GM19397 (cell line): ENCODE data around the gene DDX25.

Experiments
- ATAC-seq: cut with Tn5 transposase; IDR thresholded peaks from one replicate; pipeline ENCODE4 v1.9.1; 2021; ENCODE audit warnings: mild to moderate bottlenecking, moderate library complexity; ENCODE audit not compliant: unreplicated experiment

Gene DDX25

GRCh38 chr11:125933030-125933813, 28.9 kb downstream of the DDX25 start:
- ATAC-seq: no peak

GRCh38 chr11:125934473-125934872, 30.2 kb downstream of the DDX25 start:
- ATAC-seq: no peak

DNA sequence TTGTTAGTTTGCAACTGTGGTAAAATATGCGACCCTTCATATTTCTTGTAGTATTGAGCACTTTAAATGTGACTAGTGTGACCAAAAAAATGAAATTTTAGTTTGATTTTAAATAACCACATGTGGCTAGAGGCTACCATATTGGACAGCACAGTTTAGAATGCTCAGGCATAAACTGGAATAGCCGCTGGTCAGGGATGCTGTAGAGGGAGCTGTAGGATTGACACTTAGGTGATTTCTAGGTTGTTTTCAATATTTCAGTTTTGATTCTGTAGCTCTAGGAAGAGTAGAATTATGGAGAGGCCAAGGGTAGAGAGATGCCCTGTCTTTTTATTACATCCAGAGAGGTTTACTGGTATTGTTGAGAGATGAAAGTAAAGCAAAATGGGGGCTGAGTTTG, 30.7 kb downstream of the DDX25 start:
- no peak for ATAC-seq

DNA sequence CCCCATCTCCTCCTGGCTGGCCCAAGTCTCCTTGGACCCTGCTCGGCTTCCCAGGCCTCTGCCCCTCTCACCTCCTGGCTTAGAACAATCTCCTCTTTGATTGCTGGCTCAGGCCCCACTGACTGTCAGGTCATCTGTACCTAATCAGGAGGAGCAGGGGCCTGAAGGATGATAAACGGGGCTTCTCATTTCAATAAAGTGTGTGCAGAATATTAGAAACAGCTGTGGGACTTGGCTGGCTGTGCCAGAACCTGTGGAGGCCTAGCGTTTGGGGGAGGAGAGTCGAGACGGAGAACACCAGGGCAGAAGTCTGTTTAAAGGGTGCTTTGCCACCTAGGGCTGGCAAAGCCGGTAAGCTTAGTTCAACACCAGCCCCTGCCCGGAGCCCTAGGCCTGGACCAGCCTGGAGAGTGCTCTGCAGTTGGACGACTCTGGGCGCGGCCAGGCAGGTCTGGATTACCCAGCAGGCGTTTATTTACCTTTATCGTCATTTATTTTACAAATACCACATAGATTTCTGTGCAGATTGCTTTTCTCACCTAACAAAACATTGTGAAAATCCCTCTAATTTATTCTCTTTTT, 31.4 kb downstream of the DDX25 start:
- no peak for ATAC-seq

- ATAC-seq: no peak
Measured at GRCh38 chr11:125938418-125938817, 34.1 kb downstream of the DDX25 start.

GRCh38 chr11:125939081-125939521, 34.8 kb downstream of the DDX25 start:
- ATAC-seq: no peak

GRCh38 chr11:125940145-125940544, 35.8 kb downstream of the DDX25 start:
- no peak for ATAC-seq

GRCh38 chr11:125941267-125941618, 36.9 kb downstream of the DDX25 start:
- no peak for ATAC-seq

DNA sequence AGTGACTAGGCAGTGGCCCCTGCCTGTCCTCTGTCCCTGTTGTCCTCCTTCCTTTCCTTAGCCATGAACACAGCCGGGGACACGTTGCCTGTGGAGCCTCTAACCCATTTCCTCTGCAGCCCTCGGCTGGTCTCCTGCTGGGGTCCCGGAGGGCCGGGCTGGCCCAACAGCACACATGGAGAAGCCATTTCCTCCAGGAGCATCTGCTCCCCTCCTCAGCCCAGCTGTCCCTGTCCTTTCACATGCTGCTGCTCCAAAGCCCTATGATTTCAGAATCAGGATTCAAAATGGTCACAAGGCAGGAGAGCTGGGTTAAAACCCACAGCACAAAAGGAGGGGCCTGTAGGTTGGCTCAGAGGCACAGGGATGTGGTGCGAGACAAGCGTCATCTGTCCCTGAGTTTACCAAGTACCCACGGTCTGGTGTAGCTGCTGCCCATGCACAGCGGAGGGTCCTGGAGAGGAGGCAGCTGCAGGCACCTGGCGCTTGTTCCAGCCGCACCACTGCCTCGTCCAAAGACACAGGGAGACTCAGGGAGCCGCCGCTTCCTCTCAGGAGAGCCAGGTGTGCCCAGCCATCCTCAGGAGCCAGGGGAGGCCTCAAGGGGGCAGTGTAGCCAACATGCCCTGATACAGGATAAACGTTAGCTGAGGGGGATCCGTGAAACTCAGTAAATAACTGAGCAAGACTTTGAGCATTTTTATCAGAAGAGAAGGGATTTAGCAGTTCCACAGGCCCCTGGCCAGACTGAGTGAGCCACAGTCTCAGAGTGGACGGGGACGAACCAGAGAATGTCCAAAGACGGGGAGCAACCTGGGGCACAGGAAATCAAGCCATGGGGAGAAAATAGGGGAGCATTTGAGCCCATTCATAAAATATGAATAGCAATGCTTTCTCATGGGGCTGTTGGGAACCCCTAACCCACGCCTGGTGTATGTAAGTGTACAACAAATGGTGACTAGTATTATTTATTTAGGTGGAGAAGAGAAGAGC, 37.6 kb downstream of the DDX25 start:
- ATAC-seq: no peak

DNA sequence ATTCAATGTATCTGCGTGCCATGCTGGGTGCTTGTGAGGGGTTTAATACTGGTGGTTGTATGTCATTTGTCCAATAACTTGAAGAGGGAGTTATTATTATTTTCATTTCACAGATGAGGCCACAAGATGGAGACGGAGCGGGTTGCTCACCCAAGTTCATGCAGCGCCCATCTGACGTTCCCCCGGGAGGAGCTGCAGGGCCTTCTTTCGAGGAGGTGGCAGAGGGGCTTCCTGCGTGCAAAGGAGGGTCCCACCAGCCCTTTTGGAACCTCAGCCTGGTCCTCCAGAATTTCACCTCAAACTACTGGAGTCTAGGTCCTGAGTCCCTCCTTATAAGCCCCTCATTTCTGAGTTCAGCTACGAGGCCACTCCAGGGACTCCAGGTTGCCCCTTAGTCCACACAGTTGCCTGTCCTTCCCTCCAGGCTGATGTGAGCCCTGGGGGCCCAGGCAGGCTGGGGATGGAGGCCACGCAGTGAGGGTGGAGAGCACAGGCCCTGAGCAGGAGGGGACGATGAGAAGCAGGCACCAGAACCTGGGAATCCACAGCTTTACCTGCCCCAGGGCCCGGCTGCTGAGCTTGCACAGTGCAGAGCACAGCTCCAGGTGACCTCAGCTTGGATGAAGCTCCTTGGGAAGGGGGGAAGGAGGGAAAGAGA, 38.6 kb downstream of the DDX25 start:
- ATAC-seq: no peak

DNA sequence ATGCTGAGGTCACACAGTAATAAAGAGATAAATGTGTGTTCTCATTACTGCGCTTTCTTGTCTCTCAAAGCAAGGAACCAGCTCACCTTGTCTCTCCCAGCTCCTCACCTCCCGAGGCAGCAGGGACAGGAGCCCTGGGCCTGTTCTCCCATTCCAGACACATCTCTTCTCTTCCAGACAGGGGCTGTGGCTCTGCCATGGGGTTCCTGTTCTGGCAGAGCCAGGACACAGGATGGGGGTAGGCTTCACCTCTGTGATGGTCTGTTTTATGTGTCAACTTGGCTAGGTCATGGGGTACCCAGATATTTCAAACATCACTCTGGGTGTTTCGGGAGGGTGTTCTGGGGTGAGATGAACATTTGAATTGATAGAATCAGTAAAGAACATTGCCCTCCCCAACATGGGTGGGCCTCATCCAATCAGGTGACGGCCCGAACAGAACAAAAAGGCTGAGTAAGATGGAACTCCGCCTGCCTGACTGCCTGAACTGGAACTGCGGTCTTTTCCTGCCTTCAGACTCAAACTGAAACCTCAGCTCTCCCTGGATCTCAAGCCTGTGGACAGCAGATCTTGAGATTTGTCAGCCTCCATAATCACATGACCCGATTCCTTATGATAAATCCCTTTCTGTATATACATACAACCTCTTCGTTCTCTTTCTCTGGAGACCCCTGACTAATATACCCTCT, 39.5 kb downstream of the DDX25 start:
- ATAC-seq: no peak

GRCh38 chr11:125944350-125945010, 40.2 kb downstream of the DDX25 start:
- no peak for ATAC-seq

DNA sequence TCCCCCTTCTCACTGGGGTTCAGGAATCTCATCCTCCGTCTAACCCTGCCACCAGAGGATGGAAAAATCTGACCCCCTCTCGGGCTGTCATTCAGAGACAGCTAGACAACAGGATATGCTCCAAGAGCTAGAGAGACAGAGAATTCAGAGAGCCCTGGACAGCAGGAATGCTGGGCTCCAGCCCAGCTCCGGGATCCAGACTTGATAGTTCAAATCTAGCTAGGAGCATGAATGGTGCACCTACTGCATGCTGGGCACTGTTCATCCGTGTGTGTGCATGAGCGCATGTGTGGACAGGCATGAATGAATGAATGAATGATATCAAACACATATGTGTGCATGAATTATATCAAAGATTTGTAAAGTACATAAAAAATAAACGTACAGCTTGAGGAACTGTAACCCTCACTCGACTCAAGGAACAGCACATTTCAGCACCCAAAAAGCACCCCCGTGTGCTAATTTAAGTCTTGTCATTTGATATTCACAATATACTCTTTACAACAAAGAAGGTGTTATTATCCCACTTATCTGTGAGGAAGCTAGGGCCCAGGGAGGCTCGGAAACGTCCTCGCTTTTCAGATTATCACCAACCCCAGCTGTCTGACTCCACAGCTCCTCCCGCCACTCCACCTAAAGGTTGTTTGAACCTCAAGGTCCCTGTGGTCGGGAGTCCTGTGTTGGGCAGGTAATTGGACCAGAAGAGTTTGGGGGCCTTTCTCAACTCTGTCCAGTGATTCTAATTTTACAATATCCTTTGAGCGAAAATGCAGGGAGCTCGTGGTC, 40.9 kb downstream of the DDX25 start:
- no peak for ATAC-seq

GRCh38 chr11:125945797-125946520, 41.7 kb downstream of the DDX25 start, which contains the start of gene VSIG10L2:
Gene VSIG10L2, plus strand, starts transcription at chr11:125946044. Its CDS starts 12 bp downstream, at chr11:125946056.
- no peak for ATAC-seq

- no peak for ATAC-seq
Measured at GRCh38 chr11:125946712-125947418, 42.6 kb downstream of the DDX25 start.

GRCh38 chr11:125947419-125948277, 43.3 kb downstream of the DDX25 start:
- no peak for ATAC-seq
